Sciatic nerve (tissue), 2 donors: ENCODE data around the gene FAM184B. TPM values are rescaled to one million over a fixed set of nuclear protein-coding genes. Genes with fewer than 3 reads are reported as not detected.

ENCODE experiments used
- ATAC-seq: fragments of 200-7000 bp; cut with Tn5 transposase; one replicate; pipeline ENCODE4 v1.9.1; 2020; ENCODE audit warnings: mild to moderate bottlenecking, moderate library complexity
- DNase-seq: peaks from one replicate; pipeline ENCODE4 v3.0.0-alpha.2; 2020; ENCODE audit warnings: low spot score
- intact Hi-C: fragments of 100-400 bp; cut with DNase I; formaldehyde crosslinking; loops from one replicate; pipeline ENCODE4 v1.14.2; 2022
- total RNA-seq: library from RNA; stranded (reverse); fragmentation: NEBNext Ultra II Directional; extraction: Animal tissue kit (Norgen Biotek cat#: 25700); gene quantifications from one replicate; pipeline ENCODE4 v1.2.1, GENCODE V29; 2021
- donor health status: DM: no; HTN: no; CAD: no.
- donor health status: DM: no; HTN: no; CAD: no.

Gene FAM184B
- total RNA-seq, 1 donor from 2014 or later: not detected

DNA sequence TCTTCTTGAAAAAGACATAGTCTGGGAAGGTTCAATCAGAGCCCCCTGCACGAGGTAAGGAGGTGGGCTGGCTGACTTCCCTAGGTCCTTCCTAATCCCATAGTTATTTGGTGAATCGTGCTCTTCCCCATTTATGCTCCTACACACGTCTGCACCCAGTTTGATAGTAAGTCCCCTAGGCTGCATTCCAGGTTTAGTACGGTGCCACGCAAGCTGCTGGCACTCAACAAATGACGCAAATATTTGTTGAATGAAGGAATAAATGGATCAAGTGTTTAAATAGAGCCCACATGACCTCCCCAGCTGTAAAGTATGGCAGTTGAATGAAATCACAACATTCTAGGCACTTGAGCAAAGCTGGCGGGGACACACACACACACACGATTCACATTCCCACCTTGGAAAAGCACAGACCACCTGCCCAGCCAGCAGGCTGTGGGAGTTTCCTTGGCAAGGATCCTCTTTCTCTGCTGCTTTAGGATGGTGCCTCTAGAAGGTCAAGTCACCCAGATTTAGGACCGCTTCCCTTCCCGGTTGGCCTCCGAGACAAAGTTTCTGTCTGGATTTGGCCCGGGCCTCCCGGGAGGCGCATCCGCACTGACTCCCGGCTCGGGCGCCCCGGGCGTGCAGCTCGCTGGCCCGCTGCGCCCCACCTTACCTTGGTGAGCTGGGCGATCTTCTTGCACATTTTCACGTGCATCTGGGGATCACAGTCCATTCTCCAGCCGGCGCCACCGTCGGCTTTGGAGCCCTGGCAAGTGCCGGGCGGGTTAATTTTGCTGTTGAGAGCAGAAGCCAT is 721 bp downstream of the FAM184B start:
- ATAC-seq (no peak), DNase-seq (no peak)
- intact Hi-C loops: no loop called here

DNA sequence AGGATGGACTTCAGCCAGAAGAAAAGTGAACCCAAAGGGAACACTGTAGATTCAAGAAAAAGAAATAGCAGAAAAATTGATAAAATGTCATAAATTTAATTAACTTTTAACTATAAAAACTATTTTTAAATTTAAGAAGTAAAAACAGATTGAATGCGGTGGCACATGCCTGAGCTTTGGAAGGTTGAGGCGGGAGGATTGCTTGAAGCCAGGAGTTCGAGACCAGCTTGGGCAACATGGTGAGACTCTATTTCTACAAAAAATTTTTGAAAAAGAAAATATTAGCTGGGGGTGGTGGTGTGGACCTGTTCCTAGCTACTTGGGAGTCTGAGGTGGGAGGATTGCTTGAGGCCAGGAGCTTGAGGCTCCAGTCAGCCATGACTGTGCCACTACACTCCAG is 3.0 kb downstream of the FAM184B start:
- ATAC-seq: no peak
- intact Hi-C loops: no loop called here
- no peak for DNase-seq

DNA sequence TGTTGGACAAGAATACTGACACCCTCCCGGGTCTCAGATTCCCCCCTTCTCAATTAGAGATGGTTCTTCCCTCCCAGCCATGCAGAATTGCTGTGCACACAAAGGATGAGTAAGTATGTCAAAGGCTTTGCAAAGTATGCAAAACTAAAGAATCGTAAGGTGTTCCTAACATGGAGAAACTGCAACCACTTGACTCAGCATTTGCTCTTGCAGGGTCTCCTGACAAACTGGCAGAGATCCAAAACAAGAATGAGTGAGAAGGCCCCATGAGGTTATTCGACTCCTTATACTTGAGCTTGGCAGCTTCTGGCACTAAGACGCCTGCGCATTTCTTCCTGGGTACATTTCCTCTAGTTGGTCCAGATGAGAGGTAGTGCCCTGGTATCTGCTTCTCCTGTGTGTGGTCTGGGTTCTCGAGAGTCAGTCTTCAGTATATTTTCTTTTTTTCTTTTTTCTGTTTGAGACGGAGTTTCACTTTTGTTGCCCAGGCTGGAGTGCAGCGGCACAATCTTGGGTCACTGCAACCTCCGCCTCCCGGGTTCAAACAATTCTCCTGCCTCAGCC is 8.2 kb downstream of the FAM184B start:
- intact Hi-C loops: no loop called here
- ATAC-seq: no peak
- no peak for DNase-seq

DNA sequence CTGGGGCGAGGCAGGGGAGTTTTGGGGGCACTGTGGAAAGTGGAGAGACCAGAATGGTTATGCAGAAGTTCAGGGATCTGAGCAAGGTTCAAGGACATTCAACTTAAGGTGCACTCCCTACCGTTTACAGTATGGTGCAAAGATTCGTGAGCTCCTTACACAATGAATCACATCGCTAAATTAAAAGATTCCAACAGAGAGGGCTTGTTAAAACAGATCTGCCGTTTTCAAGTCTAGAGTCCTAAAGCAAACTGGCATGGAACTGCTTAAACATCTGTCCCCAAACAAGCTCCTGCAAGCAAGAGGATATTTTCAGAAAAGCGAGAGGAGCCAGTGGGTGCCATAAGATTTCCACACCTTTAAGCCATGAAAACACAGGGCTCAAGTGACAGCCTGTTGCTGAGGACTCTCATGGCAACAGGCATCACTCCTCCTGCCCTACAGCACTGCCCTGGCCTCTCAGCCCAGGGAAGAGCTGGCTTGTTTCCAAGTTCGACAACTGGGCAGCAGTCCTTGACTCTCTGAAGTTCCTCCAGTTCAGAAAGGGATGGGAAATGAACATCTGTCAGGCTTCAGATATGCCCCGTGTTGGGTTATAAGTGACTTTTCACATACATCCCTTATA is 10.0 kb downstream of the FAM184B start:
- intact Hi-C loops: no loop called here
- DNase-seq: no peak
- ATAC-seq: no peak

DNA sequence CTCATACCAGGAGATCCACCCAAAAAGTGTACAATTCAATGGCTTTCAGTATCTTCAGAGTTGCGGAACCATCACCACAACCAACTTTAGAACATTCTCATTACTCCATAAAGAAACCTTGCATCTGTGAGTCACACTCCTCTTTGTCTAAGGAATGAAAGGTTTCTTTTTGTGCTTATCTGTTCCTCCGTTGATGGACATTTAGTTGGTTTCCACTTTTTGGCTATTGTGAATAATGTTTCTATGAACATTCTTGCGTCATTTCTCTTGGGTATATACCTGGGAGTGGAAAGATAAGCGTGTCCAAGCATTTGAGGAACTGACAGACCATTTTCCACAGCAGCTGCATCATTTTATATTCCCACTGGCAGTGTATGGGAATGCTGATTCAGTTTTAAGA is 10.6 kb downstream of the FAM184B start:
- intact Hi-C loops: no loop called here
- ATAC-seq (no peak), DNase-seq (no peak)

DNA sequence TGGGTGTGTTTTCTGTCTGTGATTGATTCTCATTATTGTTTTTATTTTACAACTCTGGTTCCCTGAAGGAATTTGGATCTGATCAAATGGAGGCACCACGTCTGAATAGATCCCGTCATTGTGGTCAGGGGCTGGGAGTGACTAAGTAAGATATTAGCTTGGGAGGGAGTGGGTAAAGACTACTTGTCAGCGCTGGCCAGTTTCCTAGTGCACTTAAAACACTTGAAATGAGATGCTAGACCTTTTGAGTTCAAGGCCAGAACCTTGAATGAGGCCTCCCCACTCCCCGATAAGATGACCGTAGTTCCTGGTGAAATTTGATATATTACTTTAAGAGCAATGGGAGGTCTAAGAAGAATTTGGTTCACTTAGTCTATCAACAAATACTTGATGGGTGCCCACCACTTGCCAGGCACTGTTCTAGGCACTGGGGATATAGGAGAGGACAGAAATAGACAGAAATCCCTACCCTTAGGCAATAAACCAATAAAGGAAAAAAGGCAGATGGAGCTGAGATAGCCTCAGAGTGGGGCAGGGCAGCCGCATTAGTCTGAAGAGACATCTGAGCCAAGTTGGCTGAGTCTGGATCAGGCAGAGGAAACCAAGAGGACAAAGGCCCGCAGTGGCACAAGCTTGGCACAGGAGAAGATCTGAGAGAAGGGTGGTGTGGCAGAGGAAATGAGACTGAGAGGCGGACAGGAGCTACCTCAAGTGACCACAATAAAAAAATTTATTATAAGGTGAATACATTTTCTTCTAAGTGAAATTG is 11.8 kb downstream of the FAM184B start:
- ATAC-seq (no peak), DNase-seq (no peak)
- intact Hi-C loops: no loop called here

DNA sequence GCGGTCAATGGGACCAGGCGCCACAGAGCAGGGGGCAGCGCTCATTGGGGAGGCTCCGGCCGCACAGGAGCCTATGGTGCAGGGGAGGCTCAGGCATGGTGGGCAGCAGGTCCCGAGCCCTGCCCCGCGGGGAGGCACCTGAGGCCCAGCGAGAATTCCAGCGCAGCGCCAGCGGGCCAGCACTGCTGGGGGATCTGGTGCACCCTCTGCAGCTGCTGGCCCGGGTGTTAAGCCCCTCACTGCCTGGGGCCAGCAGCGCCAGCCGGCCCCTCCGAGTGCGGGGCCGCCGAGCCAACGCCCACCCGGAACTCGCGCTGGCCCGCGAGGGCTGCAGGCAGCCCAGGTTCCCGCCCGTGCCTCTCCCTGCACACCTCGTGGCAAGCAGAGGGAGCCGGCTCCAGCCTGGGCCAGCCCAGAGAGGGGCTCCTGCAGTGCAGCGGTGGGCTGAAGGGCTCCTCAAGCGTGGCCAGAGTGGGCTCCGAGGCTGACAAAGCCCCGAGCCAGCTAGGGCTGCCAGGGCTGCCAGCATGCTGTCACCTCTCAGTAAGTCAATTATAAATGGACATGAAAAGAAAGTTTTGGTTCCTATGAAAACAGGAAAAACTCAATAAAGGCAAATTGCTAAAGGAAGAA is 14.5 kb downstream of the FAM184B start:
- intact Hi-C loops: no loop called here
- DNase-seq: no peak

DNA sequence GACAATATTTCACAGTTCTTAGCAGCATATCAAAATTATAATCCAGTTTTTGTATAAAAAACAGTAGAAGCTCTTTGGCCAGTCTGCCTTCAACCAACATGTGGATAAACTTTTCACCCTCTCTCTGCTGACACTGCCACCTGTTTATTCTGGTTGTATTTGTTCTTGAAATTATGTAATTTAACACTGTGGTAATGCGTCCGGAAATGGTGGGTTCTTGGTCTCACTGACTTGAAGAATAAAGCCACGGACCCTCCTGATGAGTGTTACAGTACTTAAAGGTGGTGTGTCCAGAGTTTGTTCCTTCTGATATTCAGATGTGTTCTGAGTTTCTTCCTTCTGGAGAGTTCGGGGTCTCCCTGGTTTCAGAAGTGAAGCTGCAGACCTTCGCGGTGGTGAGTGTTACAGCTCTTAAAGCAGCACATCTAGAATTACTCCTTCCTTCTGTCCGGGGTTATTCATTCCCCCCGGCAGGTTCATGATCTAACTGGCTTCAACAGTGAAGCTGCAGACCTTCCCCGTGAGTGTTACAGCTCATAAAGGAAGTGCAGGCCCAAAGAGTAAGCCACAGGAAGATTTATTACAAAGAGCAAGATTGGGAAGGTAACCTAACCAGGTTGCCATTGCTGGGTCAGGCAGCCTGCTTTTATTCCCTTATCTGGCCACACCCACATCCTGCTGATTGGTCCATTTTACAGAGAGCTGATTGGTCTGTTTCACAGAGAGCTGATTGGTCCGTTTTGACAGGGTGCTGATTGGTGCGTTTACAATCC is 15.7 kb downstream of the FAM184B start:
- DNase-seq: no peak
- no peak for ATAC-seq
- intact Hi-C loops: no loop called here

More for the DNA sequence above, 14.5 kb downstream of the FAM184B start:
- ATAC-seq: no peak

DNA sequence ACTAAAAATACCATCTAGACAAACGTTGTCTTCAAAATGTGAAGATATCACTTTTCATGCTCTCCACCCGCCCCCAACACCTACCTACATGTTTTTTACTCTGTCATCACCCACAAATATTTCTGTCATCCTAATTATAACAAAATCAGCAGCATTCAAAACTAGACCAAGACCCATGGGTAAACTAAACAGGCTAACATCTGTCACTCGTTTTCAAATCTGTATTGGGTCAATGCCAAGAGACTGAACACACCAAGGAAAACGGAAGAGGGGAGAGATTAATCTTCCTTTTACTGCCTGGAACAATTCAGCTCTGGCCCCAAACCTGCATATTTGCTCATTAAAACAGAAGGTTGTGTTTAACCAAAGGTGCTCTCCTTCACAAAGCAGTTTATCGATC is 17.5 kb downstream of the FAM184B start:
- no peak for ATAC-seq
- intact Hi-C loops: no loop called here

DNA sequence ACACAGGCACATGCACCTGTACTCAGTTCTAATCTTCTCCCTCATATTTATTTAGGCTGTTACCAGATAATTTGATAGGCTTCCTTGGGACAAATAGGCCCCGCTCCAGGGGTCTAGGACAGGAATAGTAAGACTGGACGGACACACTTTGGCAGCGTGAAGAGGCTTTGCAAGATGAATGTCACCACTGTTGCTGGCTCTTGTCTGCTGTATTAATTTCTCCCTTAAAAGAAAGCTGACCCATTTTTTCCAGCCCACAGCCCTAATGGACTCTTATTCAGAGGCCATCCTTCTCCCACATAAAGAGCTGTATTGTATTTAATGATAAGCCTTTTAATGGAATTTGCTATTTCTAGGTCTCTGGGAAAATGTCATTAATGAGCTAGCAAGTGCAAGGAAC is 18.0 kb downstream of the FAM184B start:
- DNase-seq (no peak), ATAC-seq (no peak)
- intact Hi-C loops: no loop called here

More for the DNA sequence above, 17.5 kb downstream of the FAM184B start:
- no peak for DNase-seq

DNA sequence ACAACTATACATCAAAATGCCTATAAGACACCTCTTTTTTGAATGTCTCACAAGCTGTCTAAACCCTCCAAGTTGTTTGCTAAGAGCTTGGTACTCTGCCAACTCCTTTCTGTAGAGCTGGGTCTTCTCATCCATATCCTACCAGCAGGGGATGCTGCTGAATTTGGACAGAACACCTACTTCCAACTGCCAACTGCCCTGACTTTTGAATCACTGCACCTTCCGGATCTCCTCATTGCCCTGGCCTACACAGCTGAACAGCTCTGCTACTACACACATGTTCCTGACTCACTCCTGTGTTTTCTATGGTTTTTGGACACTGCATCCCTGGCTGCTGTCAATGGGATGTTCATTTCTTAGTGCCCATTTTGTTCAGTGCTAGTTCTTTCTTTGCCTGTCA is 18.7 kb downstream of the FAM184B start:
- intact Hi-C loops: no loop called here
- DNase-seq (no peak), ATAC-seq (no peak)

DNA sequence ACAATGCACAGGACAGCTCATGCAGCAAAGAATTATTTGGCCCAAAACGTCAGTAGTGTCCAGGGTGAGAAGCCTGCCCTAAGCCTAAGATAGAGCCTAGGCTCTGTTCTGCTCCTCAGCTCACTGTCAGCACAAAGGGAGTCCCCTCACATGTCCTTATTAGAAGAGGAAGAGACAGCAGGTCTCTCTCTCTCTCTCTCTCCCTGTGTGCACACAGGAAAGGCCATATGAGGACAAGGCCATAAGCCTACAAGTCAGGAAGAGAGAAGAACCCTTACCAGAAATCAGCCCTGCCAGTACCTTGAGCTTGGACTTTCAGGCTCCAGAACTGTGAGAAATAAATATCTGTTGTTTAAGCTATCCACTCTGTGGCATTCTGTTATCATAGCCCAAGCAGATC is 20.4 kb downstream of the FAM184B start:
- DNase-seq (no peak), ATAC-seq (no peak)
- intact Hi-C loops: no loop called here

DNA sequence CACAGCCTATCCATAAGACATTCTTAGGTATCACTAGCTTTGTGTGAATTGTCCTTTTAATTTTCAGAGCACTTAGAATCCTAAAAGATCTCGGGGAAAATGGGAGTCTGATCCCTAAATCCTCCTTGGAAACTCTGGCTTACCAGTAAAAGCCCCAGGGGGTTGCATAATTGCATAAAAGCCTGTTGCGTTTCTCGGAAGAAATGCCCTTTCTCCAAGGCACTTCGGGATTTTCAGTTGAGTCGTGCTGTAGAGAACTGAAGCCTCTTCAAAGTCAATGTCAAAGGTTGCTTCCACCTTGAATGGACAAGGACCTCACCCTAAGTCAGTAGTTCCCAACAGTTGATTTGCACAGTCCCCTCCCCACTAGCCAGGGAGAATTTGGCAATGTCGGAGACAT is 20.8 kb downstream of the FAM184B start:
- intact Hi-C loops: no loop called here
- DNase-seq (no peak), ATAC-seq (no peak)

DNA sequence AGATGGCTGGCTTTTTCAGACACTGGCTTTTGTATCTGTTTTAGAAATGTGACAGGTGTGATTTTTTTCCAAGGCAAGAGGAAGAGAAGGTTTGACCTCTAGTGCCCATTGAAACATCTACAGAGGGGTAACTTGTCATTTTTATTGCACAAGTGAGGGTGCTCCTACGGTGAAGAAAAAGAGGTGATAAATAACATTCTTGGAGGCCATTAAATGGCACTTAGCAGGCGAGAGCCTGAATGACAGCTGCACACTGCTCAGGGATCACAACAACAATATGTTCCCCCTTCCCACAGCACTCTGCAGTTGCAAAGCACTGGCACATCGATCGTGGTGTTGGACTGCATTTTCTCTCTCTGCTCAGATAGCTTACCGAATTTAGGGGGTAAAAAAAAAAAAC is 22.9 kb downstream of the FAM184B start:
- ATAC-seq: no peak

DNA sequence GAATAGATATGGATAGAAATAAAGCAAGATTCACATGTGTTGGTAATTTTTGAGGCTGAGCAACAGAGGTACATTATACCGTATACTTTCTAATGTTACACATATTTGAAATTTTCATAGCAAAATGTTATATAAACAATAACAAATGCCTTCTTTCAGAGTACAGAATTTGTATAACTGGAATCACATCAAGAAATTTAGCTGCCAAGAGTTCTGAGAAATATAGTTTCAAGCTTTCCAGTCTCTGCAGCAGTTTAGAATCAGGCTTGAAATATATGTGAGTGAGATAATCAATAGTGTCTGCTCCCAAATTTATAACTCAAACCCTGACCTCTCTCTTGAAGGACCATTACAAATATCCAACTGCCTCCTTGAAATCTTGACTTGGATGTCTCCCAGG is 23.8 kb downstream of the FAM184B start:
- ATAC-seq (no peak), DNase-seq (no peak)
- intact Hi-C loops: no loop called here

More for the DNA sequence above, 22.9 kb downstream of the FAM184B start:
- DNase-seq: no peak
- intact Hi-C loops: no loop called here

DNA sequence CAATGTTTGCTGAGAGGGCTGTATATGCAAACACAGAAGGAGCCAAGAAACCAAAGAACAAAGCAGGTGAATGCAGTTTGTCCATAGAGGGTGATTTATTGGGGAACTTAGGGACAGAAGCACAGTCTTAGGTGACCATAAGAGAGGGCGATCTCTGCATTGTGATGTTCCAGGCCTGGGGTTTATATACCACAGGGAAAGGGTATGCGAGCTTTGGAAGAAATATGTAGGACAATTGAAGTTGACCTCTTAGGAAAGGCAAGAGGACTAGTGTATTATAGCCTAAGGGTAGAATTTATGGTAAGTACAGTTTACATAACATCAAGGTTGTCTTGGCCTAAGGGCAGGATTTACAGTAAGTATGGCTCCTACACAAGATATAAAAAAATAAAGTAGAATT is 27.8 kb downstream of the FAM184B start:
- ATAC-seq (no peak), DNase-seq (no peak)
- intact Hi-C loops: no loop called here

DNA sequence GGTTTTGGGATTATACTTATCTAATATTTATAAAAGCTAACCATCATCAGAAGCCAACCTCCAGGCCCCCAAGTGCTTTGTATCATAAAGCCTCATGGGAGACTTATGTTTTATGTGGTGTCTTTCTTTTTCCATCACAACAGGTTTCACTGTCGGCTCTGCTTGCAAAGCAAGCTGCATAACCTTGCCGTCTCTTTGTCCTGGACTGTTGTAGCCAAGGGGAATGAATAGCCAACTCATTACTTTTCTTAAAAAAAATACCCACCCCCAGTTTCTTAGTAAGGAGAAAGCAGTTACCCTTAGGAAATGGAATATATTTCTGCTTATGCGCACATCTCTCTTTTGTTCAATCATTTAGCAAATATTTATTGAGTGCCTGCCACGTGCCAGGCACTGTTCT is 40.7 kb downstream of the FAM184B start:
- no peak for ATAC-seq
- intact Hi-C loops: no loop called here
- DNase-seq: no peak

DNA sequence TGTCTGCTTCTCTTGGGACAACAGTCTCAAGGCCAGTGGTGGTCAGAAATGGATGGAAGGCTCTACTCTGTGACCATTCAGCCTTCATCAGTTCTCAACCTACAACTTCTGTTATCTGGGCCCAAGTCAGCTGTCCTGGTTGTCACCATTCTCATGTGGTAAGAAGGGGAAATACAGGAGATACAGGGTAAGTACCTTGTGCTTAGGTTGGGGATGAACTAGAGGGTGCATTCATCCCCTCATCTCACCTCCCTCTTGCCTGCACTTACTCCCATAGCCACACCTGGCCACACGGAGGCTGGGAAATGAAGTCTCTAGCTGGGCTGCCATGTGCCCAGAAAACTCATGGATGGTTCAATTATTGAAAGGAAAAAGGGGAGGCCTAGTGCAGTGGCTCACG is 44.9 kb downstream of the FAM184B start:
- intact Hi-C loops: no loop called here
- ATAC-seq (no peak), DNase-seq (no peak)

DNA sequence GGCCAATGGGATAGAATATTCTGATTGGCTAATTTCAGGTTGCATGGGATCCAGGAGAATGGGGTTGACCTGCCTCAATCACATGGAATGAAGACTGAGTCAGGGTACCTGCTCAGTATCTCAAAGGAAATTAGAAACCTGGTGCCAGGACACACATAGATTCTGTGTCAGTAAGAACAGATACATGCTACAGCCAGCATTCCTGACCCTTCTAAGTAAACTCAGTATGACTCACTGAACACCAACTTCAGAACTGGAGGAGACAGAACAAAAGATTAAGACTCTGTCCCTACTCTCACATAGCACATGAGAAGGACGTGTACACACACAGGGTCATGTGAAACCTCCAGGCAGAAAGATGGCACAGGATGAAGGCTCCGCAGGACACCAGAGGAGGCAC is 54.5 kb downstream of the FAM184B start:
- ATAC-seq (no peak), DNase-seq (no peak)
- intact Hi-C loops: no loop called here
